Ramos (cell line): ENCODE measurements around the gene CATSPERZ.

Experiments used
- in situ Hi-C: fragments of 300-500 bp; cut with MboI; formaldehyde crosslinking; loops from one replicate; pipeline ENCODE4 v1.14.3; 2022; ENCODE audit warnings: low sequenced_read_pairs; ENCODE audit not compliant: unreplicated experiment

The CATSPERZ gene

GRCh38 chr11:64352995-64353714 is 53.0 kb downstream of the CATSPERZ start:
- in situ Hi-C loops = no loop called here

GRCh38 chr11:64353715-64354506 is 53.8 kb downstream of the CATSPERZ start:
- in situ Hi-C loops = no loop called here
